Loucy (cell line): ENCODE measurements around the gene TMTC1.

ENCODE experiments used
- CTCF ChIP-seq: fragments of 200-600 bp; sonication (generic); conservative IDR thresholded peaks from 2 replicates; pipeline ENCODE4 v1.5.1; 2014; ENCODE audit warnings: mild to moderate bottlenecking, antibody characterized with exemption, low read length
- EZH2phosphoT487 ChIP-seq: fragments of 200-600 bp; IDR thresholded peaks from 2 replicates; pipeline ENCODE4 v1.6.1; 2018; ENCODE audit warnings: antibody characterized with exemption, mild to moderate bottlenecking, moderate library complexity, borderline replicate concordance

GRCh38 chr12:29620030-29620429 is 163.7 kb downstream of the TMTC1 start:
- no peak for TF ChIP-seq CTCF
- no peak for TF ChIP-seq EZH2phosphoT487
